HepG2 (cell line): Measurements from ENCODE around the gene SIGLEC6. TPM values are rescaled to one million over a fixed set of nuclear protein-coding genes. Genes with fewer than 3 reads are reported as not detected.

Experiments
- ATAC-seq: fragments of 200-7000 bp; cut with Tn5 transposase; 3 replicates; pipeline ENCODE4 v1.9.1; 2020; ENCODE audit warnings: mild to moderate bottlenecking, moderate library complexity
- BruUV-seq: library from RNA; stranded (reverse); fragments of 400-500 nt; replicated peaks from 2 replicates; lab custom pipeline; 2021; lab: Mats Ljungman, UMichigan
- CTCF ChIA-PET: fragments of 300-600 bp; formaldehyde crosslinking; extraction: SDS; loops from one replicate; lab custom pipeline; 2021; ENCODE audit warnings: low total read pairs, inconsistent platforms, low intra/inter-chr PET ratio; lab: Yijun Ruan, JAX
- POLR2A ChIA-PET: fragments of 350-600 bp; sonication (Branson Sonifier 250); formaldehyde crosslinking; loops from one replicate; lab custom pipeline; 2020; ENCODE audit warnings: antibody characterized with exemption, inconsistent platforms; lab: Yijun Ruan, JAX
- DNase-seq: peaks from one replicate; pipeline ENCODE4 v3.0.0-alpha.2; 2015; ENCODE audit warnings: low spot score
- FAIRE-seq: peaks from 3 replicates; lab custom pipeline; 2011; peaks lifted over from hg19 to GRCh38; lab: Jason Lieb, UNC
- H2AFZ ChIP-seq: one replicate; pipeline ENCODE4 v1.6.1; 2011; ENCODE audit warnings: low read length, inconsistent platforms
- H3K27ac ChIP-seq: fragments of 300-600 bp; 3 replicates; pipeline ENCODE4 v1.8.0; 2011; ENCODE audit warnings: mixed run types, mild to moderate bottlenecking, mixed read lengths, low read length, inconsistent platforms; ENCODE audit not compliant: insufficient read depth; ENCODE audit errors: extremely low read length
- H3K27me3 ChIP-seq, 2 experiments: fragments of 200-600 bp in 1 of 2; 2 replicates in 1 of 2; 3 replicates in 1 of 2; pipeline versions ENCODE4 v1.6.0 to v1.8.0; 2011; ENCODE audit warnings: low read length in 2 of 2, mild to moderate bottlenecking in 2 of 2, moderate library complexity in 2 of 2, inconsistent platforms in 1 of 2; ENCODE audit not compliant: insufficient read depth in 2 of 2, control insufficient read depth in 1 of 2
- H3K36me3 ChIP-seq, 2 experiments: fragments of 200-600 bp in 1 of 2; replicated peaks in 1 of 2; 2 replicates in 1 of 2; 3 replicates in 1 of 2; pipeline versions ENCODE4 v1.5.1 to v1.8.0; 2011; ENCODE audit warnings: low read length in 2 of 2, inconsistent platforms in 1 of 2; ENCODE audit not compliant: insufficient read depth in 2 of 2, control insufficient read depth in 1 of 2
- H3K4me1 ChIP-seq: 2 replicates; pipeline ENCODE4 v1.5.1; 2012; ENCODE audit warnings: low read length, inconsistent platforms; ENCODE audit not compliant: insufficient read depth
- H3K4me2 ChIP-seq: 2 replicates; pipeline ENCODE4 v1.6.0; 2011; ENCODE audit warnings: low read depth, low read length, inconsistent platforms
- H3K4me3 ChIP-seq, 3 experiments: fragments of 200-600 bp in 1 of 3; sonication (generic), shearing (Covaris generic) in 1 of 3; replicated peaks in 1 of 3; 2 replicates each; pipeline ENCODE4 v1.5.1; 2011 to 2016; ENCODE audit warnings: low read length in 3 of 3, inconsistent platforms in 2 of 3, low read depth in 2 of 3, mild to moderate bottlenecking in 2 of 3, control low read depth in 1 of 3, mixed read lengths in 1 of 3; ENCODE audit not compliant: insufficient read depth in 1 of 3
- H3K79me2 ChIP-seq: one replicate; pipeline ENCODE4 v1.6.1; 2011; ENCODE audit warnings: low read length, inconsistent platforms; ENCODE audit not compliant: insufficient read depth
- H3K9ac ChIP-seq: 2 replicates; pipeline ENCODE4 v1.6.0; 2011; ENCODE audit warnings: mild to moderate bottlenecking, low read depth, low read length, inconsistent platforms; ENCODE audit not compliant: insufficient read depth
- H3K9me3 ChIP-seq: 2 replicates; pipeline ENCODE4 v1.5.1; 2012; ENCODE audit warnings: mild to moderate bottlenecking, low read length
- H4K20me1 ChIP-seq: 2 replicates; pipeline ENCODE4 v1.6.0; 2011; ENCODE audit warnings: inconsistent platforms, mild to moderate bottlenecking, low read length, moderate library complexity; ENCODE audit not compliant: insufficient read depth
- PAF1 ChIP-seq: IDR thresholded peaks from 2 replicates; pipeline ENCODE4 v1.6.1; 2016; ENCODE audit warnings: missing genetic modification reagents, missing compliant biosample characterization
- TSC22D2 ChIP-seq: sonication (generic); formaldehyde crosslinking; IDR thresholded peaks from 2 replicates; pipeline ENCODE4 v1.5.1; 2020; ENCODE audit warnings: missing genetic modification reagents, mild to moderate bottlenecking, borderline replicate concordance
- ZNF235 ChIP-seq: sonication (generic); formaldehyde crosslinking; IDR thresholded peaks from 2 replicates; pipeline ENCODE4 v1.8.1; 2023; ENCODE audit warnings: mild to moderate bottlenecking, missing genetic modification reagents, borderline replicate concordance
- ZNF737 ChIP-seq: sonication (generic); formaldehyde crosslinking; IDR thresholded peaks from 2 replicates; pipeline ENCODE4 v1.5.0; 2020; ENCODE audit warnings: missing genetic modification reagents, mild to moderate bottlenecking, borderline replicate concordance
- WGBS: methylation state at CpG from one replicate; pipeline ENCODE4 v1.1.6; 2017; ENCODE audit warnings: low lambda C conversion rate; 5-methylcytosine and 5-hydroxymethylcytosine counted together
- in situ Hi-C: cut with HindIII; loops from 2 replicates; pipeline ENCODE4 v1.10.0; 2017; ENCODE audit warnings: low pct_unique_long_range_greater_than_20kb; ENCODE audit not compliant: extremely low pct_ligation_motif_present
- intact Hi-C: fragments of 100-400 bp; cut with micrococcal nuclease; formaldehyde crosslinking; loops from one replicate; pipeline ENCODE4 v1.10.0; 2022; ENCODE audit not compliant: unreplicated experiment
- polyA plus RNA-seq, 8 experiments: library from polyadenylated mRNA; depleted of rRNA in 3 of 8; stranded (reverse) in 7 of 8; unstranded in 1 of 8; fragments of >200 nt; fragmentation: Illumina TruSeq in 4 of 8; extraction: Trizol in 4 of 8; gene quantifications; 2 replicates each; pipeline versions ENCODE4 v1.2.1 to v1.2.3, GENCODE V29; 2011 to 2016; ENCODE audit warnings: low read depth in 4 of 8, missing spikeins in 1 of 8, mixed read lengths in 1 of 8; ENCODE audit not compliant: insufficient read depth in 1 of 8
- total RNA-seq, 5 experiments: library from RNA; depleted of rRNA; stranded (reverse); fragments of >200 nt; fragmentation: Illumina TruSeq; extraction: Trizol; gene quantifications; 2 replicates each; pipeline ENCODE4 v1.2.3, GENCODE V29; 2016; ENCODE audit warnings: low read depth in 1 of 5
- TF ChIP-seq, protein P1 (sequence below): sonication (generic); formaldehyde crosslinking; IDR thresholded peaks from 2 replicates; pipeline ENCODE4 v1.5.0; 2020; ENCODE audit warnings: mild to moderate bottlenecking, missing genetic modification reagents
- TF ChIP-seq, protein P2 (sequence below): sonication (generic); formaldehyde crosslinking; IDR thresholded peaks from 2 replicates; pipeline ENCODE4 v1.5.0; 2020; ENCODE audit warnings: mild to moderate bottlenecking, low read depth, missing genetic modification reagents, borderline replicate concordance
- TF ChIP-seq, protein P3 (sequence below): sonication (generic); formaldehyde crosslinking; IDR thresholded peaks from 2 replicates; pipeline ENCODE4 v1.4.0; 2020; ENCODE audit warnings: missing genetic modification reagents

Gene SIGLEC6
- total and polyA plus RNA-seq, 2 of the 13 experiments (the other 11 are each of a cell fraction or from before 2014, with no cell fraction given) = not detected

DNA sequence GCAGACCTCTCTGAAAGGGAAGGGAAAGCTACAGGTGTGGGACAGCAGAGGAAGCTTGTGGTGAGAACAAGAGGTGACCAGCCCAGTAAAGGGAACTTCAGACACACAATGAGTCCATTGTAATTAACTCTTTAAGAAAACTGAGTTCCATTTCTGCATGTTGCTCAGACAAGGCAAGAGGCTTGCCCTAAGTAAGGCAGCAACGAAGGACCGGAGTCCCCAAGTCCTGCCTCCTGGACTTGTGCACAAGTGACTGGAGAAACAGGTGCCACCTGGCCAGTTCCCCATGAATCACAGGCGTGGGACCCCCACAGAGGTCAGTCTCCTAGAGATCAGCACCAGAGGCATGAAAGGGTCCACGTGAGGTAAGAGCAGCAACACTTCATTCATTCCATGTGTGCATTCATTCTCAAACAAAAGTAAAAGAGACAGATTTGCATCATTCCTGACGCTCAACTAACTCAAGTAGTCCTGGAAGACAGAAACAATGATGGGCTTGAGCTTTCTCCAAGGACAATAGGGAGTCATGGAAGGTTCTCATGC, 14.7 kb upstream of the SIGLEC6 start:
- FAIRE-seq (no peak), ATAC-seq (no peak), DNase-seq (no peak)
- no TSS peak for BruUV-seq
- WGBS = 0% methylated on average over 5 of the region's 5 CpGs
- no peaks in the 10 kb centered on the region for H3K4me1 ChIP-seq
- no peak overlapping the region for H3K9ac ChIP-seq
- no peak overlapping the region for H3K4me2 ChIP-seq
- H2AFZ ChIP-seq = no peak overlapping the region
- in situ Hi-C loops = no loop called here
- no peak overlapping the region for H3K27ac ChIP-seq
- H3K4me3 ChIP-seq = no peak overlapping the region
- H3K9me3 ChIP-seq = no peaks in the 10 kb centered on the region
- H3K36me3 ChIP-seq = no peaks in the 10 kb centered on the region
- CTCF ChIA-PET = no interaction called here
- peaks cover 3% of the 10 kb centered on the region; the same call in 1 of the 2 replicates for H4K20me1 ChIP-seq
- POLR2A ChIA-PET = no interaction called here
- TF ChIP-seq ZNF737 (CRISPR knock-in tag) (no peak), PAF1 (CRISPR knock-in tag) (no peak), TSC22D2 (CRISPR knock-in tag) (no peak), ZNF235 (CRISPR knock-in tag) (no peak)
- TF ChIP-seq, protein P1, sequence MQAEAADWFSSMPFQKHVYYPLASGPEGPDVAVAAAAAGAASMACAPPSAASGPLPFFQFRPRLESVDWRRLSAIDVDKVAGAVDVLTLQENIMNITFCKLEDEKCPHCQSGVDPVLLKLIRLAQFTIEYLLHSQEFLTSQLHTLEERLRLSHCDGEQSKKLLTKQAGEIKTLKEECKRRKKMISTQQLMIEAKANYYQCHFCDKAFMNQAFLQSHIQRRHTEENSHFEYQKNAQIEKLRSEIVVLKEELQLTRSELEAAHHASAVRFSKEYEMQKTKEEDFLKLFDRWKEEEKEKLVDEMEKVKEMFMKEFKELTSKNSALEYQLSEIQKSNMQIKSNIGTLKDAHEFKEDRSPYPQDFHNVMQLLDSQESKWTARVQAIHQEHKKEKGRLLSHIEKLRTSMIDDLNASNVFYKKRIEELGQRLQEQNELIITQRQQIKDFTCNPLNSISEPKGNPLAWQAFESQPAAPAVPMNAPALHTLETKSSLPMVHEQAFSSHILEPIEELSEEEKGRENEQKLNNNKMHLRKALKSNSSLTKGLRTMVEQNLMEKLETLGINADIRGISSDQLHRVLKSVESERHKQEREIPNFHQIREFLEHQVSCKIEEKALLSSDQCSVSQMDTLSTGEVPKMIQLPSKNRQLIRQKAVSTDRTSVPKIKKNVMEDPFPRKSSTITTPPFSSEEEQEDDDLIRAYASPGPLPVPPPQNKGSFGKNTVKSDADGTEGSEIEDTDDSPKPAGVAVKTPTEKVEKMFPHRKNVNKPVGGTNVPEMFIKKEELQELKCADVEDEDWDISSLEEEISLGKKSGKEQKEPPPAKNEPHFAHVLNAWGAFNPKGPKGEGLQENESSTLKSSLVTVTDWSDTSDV (CRISPR knock-in tag) = no peak
- TF ChIP-seq, protein P2, sequence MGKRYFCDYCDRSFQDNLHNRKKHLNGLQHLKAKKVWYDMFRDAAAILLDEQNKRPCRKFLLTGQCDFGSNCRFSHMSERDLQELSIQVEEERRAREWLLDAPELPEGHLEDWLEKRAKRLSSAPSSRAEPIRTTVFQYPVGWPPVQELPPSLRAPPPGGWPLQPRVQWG (CRISPR knock-in tag) = no peak
- TF ChIP-seq, protein P3, sequence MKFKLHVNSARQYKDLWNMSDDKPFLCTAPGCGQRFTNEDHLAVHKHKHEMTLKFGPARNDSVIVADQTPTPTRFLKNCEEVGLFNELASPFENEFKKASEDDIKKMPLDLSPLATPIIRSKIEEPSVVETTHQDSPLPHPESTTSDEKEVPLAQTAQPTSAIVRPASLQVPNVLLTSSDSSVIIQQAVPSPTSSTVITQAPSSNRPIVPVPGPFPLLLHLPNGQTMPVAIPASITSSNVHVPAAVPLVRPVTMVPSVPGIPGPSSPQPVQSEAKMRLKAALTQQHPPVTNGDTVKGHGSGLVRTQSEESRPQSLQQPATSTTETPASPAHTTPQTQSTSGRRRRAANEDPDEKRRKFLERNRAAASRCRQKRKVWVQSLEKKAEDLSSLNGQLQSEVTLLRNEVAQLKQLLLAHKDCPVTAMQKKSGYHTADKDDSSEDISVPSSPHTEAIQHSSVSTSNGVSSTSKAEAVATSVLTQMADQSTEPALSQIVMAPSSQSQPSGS (CRISPR knock-in tag) = no peak
- TF ChIP-seq, all 625 proteins: peak for 0
- intact Hi-C loops = no loop called here
- Histone ChIP-seq H3K27me3 (no peaks in the 10 kb centered on the region; a peak in 2 of 5 replicates), H3K79me2 (no peaks in the 10 kb centered on the region)
